ENCODE data around the gene VKORC1. TPM values are rescaled to one million over a fixed set of nuclear protein-coding genes. Genes with fewer than 3 reads are reported as not detected.

The VKORC1 gene
- total and polyA plus RNA-seq, 2 experiments from 2014 or later, result 89.6 to 100 TPM

- no peak overlapping the region for H3K4me3 Mint-ChIP-seq
- peaks cover under 1% of the 10 kb centered on the region; the same call in 1 of the 2 replicates for H3K4me1 ChIP-seq (ENCODE audit: insufficient read depth)
- TF ChIP-seq JUNB (IDR thresholded peaks at IDR 0.05; ENCODE audit: unreplicated experiment) (no peak), CTCF (conservative IDR thresholded peaks at IDR 0.05; ENCODE audit: low read depth in 2 of 2) (0 out of 4 replicates have a peak, but pooled peaks of 1 of the 2 experiments have one; percentile 1)
- no peak overlapping the region for H3K4me3 ChIP-seq
- H3K27ac ChIP-seq (ENCODE audit: low read depth), result no peak overlapping the region
- no peaks in the 10 kb centered on the region for H3K27me3 ChIP-seq (ENCODE audit: insufficient read depth)
- peaks cover 7% of the 10 kb centered on the region; the same call in 1 of the 2 replicates for H3K36me3 ChIP-seq (ENCODE audit: insufficient read depth)
- H2AFZ ChIP-seq, result no peak overlapping the region
- peaks cover 8% of the 10 kb centered on the region for H3K27me3 Mint-ChIP-seq (ENCODE audit: insufficient read depth, low read depth, poor library complexity)
- ATAC-seq, result no peak
- H4K20me1 ChIP-seq (replicated peaks; ENCODE audit: insufficient read depth), result no peaks in the 10 kb centered on the region; the same call in 1 of the 2 replicates
- H3F3A ChIP-seq (replicated peaks; ENCODE audit: low read depth), result no peaks in the 10 kb centered on the region
- H3K79me2 ChIP-seq (replicated peaks; ENCODE audit: insufficient read depth), result peaks cover 17% of the 10 kb centered on the region
- H3K9me3 Mint-ChIP-seq, result no peaks in the 10 kb centered on the region
- no peak overlapping the region for H3K4me2 ChIP-seq
- H3K4me1 Mint-ChIP-seq, result peaks cover under 1% of the 10 kb centered on the region; the same call in 1 of the 3 replicates
- DNase-seq (ENCODE audit: low spot score), result peak; percentile 18
- peaks cover 56% of the 10 kb centered on the region for H3K36me3 Mint-ChIP-seq (ENCODE audit: low read depth)
- no peak overlapping the region for H3K27ac Mint-ChIP-seq
- H3K9me2 ChIP-seq (ENCODE audit: insufficient read depth), result no peaks in the 10 kb centered on the region
These were observed 14.5 kb downstream of the VKORC1 start for GRCh38 chr16:31080035-31080629.

GRCh38 chr16:31079342-31079944 is 15.2 kb downstream of the VKORC1 start:
- no peaks in the 10 kb centered on the region for H3K27me3 ChIP-seq (ENCODE audit: insufficient read depth)
- H3K9me3 Mint-ChIP-seq, result no peaks in the 10 kb centered on the region
- no peak overlapping the region for H2AFZ ChIP-seq
- H3K27ac ChIP-seq (ENCODE audit: low read depth), result no peak overlapping the region
- peaks cover 20% of the 10 kb centered on the region for H3K79me2 ChIP-seq (replicated peaks; ENCODE audit: insufficient read depth)
- H3F3A ChIP-seq (replicated peaks; ENCODE audit: low read depth), result no peaks in the 10 kb centered on the region
- peaks cover 11% of the 10 kb centered on the region for H3K27me3 Mint-ChIP-seq (ENCODE audit: insufficient read depth, low read depth, poor library complexity)
- H3K4me1 Mint-ChIP-seq, result peaks cover 7% of the 10 kb centered on the region
- H3K4me3 ChIP-seq, result no peak overlapping the region
- ATAC-seq (peak; percentile 9; the same call in 1 of the 3 replicates), DNase-seq (ENCODE audit: low spot score) (no peak)
- no peaks in the 10 kb centered on the region; the same call in 1 of the 2 replicates for H4K20me1 ChIP-seq (replicated peaks; ENCODE audit: insufficient read depth)
- peaks cover 56% of the 10 kb centered on the region for H3K36me3 Mint-ChIP-seq (ENCODE audit: low read depth)
- no peak overlapping the region for H3K4me2 ChIP-seq
- peaks cover 7% of the 10 kb centered on the region; the same call in 1 of the 2 replicates for H3K36me3 ChIP-seq (ENCODE audit: insufficient read depth)
- no peaks in the 10 kb centered on the region for H3K9me2 ChIP-seq (ENCODE audit: insufficient read depth)
- peaks cover 4% of the 10 kb centered on the region; the same call in 1 of the 2 replicates for H3K4me1 ChIP-seq (ENCODE audit: insufficient read depth)
- TF ChIP-seq STAT1 (IDR thresholded peaks at IDR 0.05; ENCODE audit: unreplicated experiment), result no peak
- peak in 1 of 2 experiments; percentile 28; a peak in 1 of 4 replicates for TF ChIP-seq CTCF (conservative IDR thresholded peaks at IDR 0.05; ENCODE audit: low read depth in 2 of 2)
- no peak overlapping the region for H3K27ac Mint-ChIP-seq
- no peak overlapping the region for H3K4me3 Mint-ChIP-seq

Data from GM23338 (cell line).